ENCODE data around the gene TGM6.

DNA sequence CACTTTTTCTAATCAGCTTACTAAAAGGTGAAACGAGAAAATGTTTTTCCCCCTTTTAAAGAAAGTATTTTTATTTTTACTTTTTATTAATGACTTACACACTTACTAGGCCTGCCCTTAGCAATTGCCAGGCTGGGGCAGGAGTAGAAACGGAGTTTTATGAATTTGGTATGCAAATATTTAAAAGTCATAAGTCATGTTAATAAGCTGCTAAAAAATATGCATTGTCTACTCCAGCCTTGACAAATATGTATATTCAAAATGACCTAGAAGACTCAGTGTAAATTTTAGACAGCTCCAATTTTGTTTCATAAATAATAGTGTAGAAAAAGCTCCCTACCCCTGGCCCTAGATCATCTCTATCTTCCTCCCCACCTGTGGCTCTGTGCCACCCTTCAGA, 17.5 kb upstream of the TGM6 start:
- TF ChIP-seq, protein P1, sequence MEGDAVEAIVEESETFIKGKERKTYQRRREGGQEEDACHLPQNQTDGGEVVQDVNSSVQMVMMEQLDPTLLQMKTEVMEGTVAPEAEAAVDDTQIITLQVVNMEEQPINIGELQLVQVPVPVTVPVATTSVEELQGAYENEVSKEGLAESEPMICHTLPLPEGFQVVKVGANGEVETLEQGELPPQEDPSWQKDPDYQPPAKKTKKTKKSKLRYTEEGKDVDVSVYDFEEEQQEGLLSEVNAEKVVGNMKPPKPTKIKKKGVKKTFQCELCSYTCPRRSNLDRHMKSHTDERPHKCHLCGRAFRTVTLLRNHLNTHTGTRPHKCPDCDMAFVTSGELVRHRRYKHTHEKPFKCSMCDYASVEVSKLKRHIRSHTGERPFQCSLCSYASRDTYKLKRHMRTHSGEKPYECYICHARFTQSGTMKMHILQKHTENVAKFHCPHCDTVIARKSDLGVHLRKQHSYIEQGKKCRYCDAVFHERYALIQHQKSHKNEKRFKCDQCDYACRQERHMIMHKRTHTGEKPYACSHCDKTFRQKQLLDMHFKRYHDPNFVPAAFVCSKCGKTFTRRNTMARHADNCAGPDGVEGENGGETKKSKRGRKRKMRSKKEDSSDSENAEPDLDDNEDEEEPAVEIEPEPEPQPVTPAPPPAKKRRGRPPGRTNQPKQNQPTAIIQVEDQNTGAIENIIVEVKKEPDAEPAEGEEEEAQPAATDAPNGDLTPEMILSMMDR (conservative IDR thresholded peaks at IDR 0.05; ENCODE audit: low read length): no peak
- TF ChIP-seq EZH2phosphoT487 (IDR thresholded peaks at IDR 0.05; ENCODE audit: borderline replicate concordance): no peak

Data from Loucy (cell line).